GM19035 (cell line): ENCODE measurements around the gene RUNX1.

Source experiments
- ATAC-seq: cut with Tn5 transposase; IDR thresholded peaks from one replicate; pipeline ENCODE4 v1.9.1; 2021; ENCODE audit not compliant: unreplicated experiment

RUNX1 gene

DNA sequence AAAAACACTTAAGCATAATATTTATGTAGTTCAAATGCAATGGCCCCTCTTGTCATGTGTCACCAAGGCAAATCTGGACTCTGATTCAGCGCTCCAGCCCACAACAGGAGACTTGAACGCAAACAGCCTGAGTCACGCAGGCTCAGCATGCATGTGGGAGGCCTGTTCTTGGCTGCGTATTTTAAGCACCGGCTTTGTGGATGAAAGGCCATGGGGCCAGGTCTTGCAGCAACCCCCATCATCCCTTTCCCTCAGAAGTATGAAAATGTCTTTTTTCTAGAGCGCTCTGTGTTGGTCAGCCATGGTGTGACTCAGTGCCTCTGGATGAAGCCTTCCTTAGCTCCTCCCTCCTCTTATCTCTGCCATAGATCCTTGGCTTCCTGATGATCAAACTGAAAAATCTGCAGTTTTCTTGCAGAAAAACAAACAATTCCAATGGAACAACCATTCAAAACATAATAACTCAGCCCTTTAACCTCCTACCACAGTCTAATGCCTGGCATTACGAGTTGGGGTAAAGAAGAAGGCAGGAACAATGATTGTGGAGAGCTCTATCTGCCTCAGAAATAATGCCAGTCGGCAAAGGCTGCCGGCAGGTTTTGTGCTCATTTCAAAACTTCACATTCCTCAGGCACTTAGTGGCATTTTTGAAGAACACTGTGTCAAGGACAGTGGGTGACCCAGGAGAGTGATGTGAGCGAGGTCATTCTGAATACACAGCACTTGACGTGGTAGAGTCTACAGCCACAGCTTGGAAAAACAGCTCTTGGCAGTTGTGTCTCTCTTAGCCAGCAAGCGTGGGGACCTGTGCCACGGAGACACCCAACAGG lies 212.8 kb downstream of the RUNX1 start:
- ATAC-seq, result no peak

DNA sequence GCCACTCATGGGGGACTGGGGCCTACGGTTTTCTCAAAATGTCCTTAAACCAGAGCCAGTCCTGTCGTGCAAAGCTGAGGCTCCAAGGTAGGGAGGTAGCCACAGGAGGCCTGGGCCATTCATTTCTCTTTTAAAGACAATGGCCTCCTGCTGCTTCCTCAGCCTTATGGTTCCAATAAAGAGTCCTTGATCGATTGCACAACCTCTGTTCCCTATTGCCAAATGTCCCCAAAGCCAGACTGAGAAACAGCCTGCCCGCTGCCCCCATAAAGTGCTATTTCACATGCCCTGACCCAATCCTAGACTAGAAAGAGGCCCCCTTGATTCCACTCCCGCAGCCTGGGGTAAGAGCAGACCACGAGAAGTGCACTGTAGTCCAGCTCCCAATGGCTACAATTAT lies 213.6 kb downstream of the RUNX1 start:
- ATAC-seq, result no peak

DNA sequence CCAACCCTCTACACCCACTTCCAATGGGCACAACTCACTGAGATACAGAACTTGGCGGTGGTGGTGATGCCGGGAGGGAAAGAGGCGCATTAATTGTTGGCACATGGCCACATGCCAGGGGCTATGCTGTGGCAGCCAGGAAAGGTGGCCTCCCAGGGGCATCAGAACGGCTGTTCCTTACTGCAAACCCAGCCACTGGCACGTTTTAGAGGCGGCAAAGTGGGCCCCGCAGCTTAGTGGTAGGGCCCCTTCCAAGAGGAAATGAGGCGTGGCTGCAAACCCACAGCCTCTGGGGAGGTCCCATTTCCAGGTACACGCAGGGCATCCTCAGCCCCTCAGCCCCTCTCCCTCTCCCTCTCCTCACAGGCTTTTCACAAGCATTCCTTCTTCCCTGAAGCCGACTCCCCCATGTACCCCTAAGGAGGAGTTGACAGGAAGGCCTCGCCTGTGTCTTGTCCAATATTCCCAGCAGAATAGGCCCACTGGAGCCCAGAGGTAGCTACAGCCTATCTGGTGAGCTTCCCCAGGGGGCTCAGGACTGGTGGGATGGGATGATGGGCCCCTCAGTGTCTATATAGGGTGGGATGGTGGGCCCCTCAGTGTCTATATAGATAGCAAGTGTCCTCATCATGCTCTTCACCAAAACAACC lies 214.1 kb downstream of the RUNX1 start:
- no peak for ATAC-seq

DNA sequence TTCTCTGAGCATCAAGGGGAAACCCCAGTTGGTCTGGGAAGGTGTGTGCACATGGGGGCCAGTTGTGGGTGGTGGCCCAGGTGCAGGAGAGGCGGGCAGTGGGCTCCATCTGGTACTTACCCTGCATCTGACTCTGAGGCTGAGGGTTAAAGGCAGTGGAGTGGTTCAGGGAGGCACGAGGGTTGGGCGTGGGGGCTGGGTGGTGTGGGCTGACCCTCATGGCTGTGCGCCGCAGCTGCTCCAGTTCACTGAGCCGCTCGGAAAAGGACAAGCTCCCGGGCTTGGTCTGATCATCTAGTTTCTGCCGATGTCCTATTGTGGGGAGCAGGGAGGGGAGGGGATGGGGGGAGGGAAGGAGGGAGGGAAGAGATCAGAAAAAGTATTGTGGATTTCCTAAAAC lies 214.8 kb downstream of the RUNX1 start:
- no peak for ATAC-seq

DNA sequence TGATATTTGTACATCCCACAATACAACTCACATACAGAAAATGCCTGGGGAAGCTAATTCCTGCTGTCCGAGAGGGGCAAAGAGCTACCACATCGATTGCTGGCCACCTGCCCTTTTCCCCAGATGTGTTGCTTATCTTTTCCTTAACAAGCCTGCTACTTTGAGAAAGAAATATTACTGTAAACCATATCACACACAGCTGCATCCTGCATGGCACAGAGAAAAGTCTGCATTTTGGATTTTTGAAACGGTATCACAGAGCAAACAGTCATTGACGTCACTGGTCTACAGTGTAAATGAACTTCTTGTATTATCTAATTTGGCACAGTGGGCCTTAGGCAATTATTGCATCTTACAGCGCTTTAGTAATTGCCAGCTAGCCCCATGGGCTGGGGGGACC lies 215.6 kb downstream of the RUNX1 start:
- ATAC-seq, result no peak

DNA sequence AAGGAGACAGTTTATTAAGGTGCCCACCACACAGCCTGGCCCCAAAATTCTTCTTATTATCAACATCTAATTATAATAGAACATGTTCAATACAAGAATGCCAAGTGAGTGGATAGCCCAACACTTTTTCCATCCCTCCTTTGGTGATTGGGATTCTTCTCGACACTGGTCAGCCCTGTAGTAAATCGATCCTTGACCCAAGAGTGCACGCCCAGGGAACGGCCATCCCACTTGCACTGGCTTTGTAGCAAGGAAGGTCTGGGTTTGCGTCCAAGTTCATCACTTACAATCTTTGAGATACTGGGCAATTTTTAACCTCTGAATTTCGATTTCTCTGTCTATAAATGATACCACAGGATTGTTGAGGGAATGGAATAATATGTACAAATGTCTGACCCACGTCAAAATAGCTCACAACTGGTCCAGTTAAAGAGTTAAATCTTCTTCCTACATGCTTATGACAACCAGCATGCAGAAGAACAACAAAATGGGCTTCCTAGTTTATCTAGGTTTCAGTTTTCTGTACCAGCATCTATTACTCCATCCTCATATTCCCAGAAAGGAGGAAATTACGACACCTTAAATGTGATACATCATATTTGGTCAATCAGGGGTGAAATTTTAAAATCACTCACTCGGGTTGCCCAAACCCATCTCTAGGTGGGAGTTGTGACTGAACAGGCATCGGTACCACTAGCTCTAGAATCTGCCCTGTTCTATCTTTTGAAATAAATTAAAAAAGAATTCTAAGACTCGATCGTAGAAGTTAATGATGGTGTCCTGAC lies 218.5 kb downstream of the RUNX1 start:
- no peak for ATAC-seq

DNA sequence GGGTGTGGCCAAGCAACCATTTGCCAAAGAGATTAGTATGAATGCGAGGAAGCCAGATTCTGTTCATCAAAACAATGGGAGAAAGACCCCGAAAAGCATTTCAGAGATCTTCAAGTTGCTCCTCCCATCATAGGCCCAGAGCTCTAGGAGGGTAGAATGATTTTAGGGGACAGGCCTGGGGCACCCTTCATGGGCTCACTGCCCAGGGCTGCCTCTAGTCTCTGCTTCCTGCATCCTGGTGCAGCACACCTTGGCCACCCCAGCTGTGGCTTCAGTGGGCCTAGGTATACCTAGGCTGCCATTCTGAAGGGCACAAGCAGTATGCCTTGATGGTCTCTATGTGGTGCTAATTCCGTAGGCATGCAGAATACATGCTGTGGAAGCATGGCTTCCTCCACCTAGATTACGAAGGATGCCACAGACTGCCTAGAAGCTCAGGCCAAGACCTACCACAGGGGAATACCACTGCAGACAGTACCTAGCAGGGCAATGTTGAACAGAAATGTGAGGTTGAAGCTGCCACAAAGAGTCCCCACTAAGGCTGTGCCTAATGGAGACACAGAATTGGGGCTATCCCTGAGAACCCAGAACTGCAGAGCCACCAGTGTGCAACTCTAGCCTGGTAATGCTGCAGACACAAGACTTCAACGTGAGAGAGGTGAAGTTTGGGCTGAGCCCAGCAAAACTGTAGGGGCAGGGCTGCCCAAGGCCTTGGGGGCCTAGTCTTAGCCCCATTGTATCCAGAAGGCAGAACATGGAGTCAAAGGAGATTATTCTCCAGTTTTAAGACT lies 221.5 kb downstream of the RUNX1 start:
- no peak for ATAC-seq

DNA sequence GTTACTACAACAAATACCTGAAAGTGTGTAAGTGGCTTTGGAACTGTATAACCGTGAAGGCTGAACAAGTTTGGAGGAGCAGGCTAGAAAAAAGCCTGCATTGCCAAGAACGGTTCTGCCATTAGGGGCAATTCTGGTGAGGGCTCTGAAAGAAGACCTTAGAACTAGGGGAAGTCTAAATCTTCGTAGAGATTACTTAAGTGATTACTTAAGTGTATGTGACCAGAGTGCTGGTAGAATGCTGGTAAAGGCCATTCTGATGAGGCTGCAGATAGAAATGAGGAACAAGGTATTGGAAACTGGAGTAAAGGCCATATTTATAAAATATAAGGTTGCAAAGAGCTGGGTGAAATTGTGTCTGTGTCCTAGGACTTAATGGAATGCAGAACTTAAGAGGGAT lies 222.3 kb downstream of the RUNX1 start:
- ATAC-seq, result no peak

DNA sequence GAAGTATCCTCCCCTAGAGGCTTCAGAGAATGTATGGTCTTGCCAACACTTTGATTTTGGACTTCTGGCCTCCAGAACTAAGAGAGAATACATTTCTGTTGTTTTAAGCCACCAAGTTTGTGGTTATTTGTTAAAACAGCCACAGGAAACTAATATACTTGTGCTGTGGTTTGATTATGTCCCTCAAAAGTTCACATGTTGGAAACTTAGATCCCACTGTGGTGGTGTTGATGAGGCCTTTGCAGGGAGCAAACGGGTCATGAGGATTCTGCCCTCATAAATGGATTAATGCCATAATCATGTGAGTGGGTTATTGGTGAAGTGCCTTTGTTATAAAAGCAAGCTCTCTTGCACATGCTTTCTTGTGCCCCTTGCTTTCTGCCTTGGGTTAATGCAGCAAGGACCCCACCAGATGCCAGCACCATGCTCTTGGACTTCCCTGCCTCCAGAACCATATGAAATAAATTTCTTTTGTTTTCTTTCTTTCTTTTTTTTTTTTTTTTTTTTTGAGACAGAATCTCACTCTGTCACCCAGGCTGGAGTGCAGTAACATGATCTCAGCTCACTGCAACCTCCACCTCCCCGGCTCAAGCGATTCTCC lies 223.1 kb downstream of the RUNX1 start:
- no peak for ATAC-seq

DNA sequence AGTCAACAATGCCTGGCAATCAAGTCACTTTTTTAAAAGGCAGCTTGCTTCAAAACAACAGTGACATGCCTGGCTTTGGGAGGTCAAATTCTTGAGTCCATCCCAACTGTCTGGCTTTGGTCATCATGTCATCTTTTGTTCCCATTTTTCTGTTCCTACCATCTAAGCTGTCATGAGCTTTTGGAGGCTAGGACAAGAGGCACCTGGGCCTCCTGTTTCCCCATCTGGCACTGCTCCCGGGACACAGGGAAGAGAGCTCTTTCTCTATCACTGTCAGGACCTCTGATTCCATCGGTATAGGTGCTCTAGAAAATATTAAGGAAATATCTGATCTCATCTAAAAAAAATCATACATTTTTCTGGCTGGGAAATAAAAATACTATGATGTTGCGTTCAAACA lies 224.0 kb downstream of the RUNX1 start:
- ATAC-seq, result no peak

DNA sequence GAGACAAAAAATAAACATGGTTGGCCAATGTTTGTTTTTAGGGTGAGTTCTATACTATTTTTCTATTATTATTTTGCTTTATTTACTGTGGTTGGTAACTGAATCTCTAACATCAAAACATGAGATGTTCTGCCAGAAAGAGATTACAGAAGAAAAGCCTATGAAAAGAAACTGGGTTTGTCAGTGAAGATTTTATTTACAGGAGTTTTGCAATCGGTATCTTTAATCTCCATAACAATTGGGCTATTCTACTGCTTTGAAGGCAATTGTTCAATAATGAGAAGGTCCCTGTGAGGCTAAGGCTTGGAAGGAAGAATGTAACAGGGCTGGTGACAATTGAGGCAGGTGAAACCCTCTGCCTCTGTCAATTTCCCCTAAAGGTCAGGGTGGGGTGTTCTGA lies 224.8 kb downstream of the RUNX1 start:
- no peak for ATAC-seq

DNA sequence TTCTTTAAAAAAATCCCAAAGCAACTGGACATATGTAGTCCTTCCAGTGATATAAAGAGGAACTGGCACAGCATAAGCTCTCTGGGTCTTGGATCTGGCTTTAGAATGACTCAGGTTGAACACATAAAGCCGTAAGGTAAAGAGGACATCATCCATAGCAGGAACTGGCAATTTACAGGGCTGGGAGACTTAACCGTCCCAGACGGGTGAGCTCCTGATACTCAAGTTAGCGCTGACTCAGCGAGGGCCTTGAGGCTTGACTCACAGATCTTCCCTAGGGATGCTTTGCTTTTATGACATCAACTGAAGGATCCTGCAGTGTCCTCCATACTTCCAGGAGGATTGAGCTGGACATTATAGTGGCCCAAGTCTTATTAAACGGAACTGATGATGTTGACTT lies 226.2 kb downstream of the RUNX1 start:
- ATAC-seq, result no peak

DNA sequence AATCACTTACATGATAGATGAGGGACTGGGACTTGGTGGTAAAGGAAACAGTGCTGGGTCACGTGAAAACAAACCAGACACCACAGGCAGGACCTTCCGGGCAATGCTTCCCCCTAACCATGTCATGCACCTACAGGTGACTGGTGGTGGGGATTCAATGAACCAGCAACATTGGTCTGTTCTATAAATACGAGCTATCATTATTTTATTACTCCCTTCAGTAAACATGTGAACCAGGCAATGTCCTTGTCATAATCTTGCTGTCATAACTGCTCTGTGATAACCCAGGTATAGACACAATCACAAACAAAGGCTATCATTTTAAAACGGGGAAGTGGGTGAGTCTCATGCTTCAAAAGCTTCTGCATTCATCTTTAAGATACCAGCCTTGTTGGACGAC lies 226.9 kb downstream of the RUNX1 start:
- no peak for ATAC-seq

DNA sequence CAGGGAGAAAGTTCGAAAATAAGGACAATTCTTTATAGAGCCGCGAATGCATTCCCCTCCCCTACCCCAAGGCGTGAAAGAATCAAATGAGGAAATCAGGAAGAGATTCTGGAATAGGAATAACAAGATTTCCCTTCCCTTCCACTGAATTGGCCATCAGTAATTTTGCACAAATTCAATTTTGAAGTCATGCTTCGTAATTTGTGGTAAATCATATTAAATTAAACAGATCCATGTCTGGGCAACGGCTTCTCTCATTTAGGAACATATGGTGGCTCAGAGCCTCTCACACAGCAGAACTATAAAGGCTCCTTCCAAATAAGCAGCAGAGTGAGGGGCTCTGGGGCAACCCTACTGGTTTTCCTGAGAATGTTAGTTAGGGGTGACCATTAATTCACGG lies 227.4 kb downstream of the RUNX1 start:
- ATAC-seq, result no peak

DNA sequence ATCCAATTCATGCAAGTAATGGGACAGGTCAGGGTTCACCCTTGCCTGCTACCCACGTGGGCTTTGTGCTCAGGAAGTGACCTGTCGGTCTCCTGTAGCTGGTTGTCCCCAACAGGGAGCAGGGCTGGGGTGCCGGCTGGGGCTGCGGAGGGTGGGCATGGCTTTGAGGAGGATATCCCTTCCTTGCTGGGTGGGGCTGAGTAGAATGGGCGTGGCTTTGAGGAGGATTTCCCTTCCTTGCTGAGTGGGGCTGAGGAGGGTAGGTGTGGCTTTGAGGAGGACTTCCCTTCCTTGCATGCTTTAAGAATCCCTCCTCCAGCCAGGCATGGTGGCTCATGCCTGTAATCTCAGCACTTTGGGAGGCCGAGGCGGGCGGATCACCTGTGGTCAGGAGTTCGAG lies 229.1 kb downstream of the RUNX1 start:
- no peak for ATAC-seq

DNA sequence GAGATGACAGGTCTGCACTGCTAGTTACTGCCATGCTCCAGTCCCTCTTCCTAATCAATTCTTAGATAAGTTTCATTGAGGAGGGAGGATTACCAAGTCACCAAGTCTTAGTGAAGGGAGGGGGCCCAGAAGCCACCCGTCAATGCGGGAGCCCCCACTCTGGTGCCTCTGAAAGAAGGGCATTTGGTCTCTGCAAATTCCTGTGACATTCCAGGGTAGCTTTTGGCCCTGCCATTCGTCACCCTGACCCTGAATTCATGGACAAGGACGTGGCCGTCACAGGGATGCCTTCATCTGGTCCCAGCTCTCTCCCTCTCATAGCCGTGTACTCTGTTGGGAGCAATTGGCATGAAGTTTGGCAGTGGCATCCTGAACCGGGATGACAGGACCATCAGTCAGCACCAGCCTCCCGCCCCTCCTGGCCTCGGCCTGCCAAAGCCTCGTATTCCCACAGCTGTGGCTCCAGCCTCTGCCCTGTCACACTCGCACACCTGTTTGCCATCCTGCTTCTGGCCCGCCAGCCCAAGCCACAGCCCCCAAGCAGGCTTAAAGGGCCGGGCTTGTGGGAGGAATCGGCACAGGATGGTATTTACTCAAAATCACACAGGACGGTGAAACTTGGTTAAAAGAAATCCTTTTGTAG lies 229.6 kb downstream of the RUNX1 start:
- no peak for ATAC-seq

DNA sequence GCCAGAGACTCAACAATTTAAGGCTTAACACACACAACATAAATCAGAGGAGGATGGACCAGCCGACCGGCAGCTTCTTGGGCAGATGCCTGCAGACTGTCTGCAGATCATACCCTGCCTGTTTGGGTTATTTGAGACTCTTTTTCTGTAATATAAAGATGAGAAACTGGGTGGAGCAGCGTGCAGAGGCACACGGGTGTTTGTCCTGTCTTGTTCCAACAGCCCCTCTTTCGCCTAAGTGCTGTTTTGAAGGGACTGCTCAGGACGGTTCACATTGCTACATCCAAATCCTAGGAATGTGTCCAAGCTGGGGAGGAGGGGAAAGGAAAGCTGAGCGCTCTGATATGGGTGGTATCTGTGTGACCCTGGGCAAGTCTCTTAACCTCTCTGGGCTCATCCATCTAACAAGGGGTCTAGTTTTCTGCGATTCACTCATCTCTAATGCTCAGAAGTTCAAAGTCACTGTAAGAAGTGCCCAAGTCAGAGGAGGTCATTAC lies 230.4 kb downstream of the RUNX1 start:
- ATAC-seq, result no peak

DNA sequence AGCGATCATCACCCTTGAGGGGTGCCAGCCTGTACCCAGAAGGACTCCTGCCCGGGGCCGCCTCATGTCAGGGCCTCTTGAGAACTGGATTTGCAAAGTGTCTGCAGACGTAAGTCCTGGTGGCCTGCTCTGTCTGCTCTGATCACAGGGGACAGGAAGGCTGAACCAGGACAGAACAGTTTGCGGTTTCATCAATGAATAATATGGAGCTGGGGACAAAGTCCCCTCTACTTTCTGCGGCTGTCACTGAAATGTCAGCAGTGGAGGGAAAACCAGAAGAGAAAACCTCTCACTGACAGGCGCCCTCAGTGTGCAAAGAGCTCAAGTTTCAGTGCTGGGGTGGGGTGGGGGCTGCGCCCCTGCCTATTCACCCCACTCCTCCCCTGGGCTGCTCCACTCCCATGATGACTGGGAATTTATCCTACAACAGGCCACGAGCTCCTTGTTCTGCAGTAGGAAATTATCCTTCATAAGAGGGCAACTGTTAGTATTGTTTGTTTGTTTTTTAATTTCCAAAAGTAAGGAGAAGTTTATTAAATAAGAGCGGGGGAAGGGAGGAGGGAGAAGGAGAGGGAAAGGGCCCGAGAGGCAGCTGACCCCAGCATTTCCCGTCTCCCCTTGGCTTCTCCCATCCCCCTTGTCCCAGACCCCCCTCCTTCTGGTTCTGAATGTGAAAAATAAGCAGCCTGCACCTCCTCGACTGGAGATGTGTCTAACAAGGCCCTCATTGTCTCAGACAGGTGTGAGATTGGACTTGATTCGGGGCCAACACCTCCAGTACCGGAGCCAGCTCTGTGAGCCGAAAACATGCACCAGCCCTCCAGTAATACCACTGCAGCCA lies 231.1 kb downstream of the RUNX1 start:
- ATAC-seq, result no peak
